GM19468 (cell line): Measurements from ENCODE around the gene C11orf91.
"Not testable (repeated sequence)": the region's sequence is repeated elsewhere in the genome, so short reads cannot be mapped to it uniquely, and the experiment has no call there.

ENCODE experiments used
- ATAC-seq: cut with Tn5 transposase; IDR thresholded peaks from one replicate; pipeline ENCODE4 v1.9.1; 2021; ENCODE audit warnings: mild to moderate bottlenecking, moderate library complexity, moderate number of reproducible peaks; ENCODE audit not compliant: unreplicated experiment; ENCODE audit errors: extremely low read depth

Gene C11orf91

GRCh38 chr11:33700502-33701271 is at the start of gene C11orf91:
Gene C11orf91, minus strand, starts transcription at chr11:33700826. Its CDS starts 86 bp downstream, at chr11:33700740.
- peak; percentile 62 for ATAC-seq

DNA sequence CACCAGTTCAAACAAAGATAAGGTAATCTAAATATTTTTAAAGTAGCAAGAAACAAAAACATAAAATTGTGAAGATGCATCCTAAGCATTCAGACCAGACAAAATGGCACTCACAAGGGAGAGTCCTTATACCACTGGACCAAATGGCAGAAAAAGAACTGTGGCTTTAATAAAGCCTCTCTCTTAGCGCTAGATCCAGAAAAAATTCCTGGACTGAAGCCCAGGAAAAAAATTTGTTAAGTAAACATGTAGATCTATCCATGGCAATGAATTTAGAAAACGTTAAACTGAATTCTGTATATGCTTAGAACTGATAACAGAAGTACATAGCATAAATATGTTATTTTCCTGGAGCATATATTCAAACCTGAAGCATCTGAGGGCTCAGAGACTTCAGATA is 47.4 kb upstream of the C11orf91 start:
- no peak for ATAC-seq

- no peak for ATAC-seq
These were observed 42.7 kb upstream of the C11orf91 start for GRCh38 chr11:33743291-33743690.

DNA sequence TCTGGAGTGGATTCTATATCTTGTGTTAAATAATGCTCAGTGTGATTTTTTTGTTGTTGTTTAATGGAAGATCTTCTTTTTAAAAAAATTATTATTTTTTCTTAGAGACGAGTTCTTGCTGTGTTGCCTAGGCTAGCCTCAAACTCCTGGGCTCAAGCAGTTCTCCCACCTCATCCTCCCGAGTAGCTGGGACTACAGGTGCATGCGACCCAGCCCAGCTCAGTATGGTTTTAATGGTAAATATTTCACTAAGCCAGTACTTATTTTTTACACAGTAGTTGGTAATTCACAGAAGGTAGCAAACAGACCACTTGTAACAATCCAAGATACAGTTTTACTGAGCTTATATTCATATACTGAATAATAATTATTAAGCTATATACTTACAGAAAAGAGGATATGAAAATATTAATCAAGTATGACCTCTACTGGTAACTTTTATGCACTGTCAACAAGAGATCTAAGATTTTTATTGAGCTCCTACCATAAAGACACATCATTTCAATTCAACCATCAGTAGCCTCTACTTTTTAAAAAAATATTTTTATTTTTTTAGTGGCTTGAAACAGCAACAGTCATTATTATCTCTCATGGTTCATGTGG is 41.7 kb upstream of the C11orf91 start:
- ATAC-seq, result no peak

DNA sequence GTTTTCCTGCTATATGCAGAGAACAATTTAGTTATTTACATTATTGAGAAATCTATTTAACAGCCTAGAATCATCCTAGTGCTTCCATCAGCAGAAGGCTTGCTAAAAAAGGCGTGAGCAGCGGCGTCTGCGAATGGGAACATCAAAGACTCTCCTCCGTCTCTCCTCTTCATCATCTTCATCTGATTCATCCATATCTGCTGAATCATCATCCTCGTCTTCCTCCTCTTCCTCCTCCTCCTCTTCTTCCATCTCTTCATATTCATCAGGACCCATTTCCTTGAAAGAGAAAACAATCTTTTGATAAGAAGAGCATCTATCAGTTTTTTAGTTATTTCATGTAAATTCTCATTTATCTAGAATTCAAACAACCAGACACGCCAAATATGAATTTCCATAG is 41.2 kb upstream of the C11orf91 start:
- ATAC-seq, result no peak

- no peak for ATAC-seq
These were observed 36.8 kb upstream of the C11orf91 start for GRCh38 chr11:33737362-33737821.

GRCh38 chr11:33736148-33736812 is 35.7 kb upstream of the C11orf91 start, which contains the start of gene CD59:
Gene CD59, minus strand, starts transcription at chr11:33736423. Its CDS starts 13,978 bp downstream, at chr11:33722445.
- peak; percentile 30 for ATAC-seq

DNA sequence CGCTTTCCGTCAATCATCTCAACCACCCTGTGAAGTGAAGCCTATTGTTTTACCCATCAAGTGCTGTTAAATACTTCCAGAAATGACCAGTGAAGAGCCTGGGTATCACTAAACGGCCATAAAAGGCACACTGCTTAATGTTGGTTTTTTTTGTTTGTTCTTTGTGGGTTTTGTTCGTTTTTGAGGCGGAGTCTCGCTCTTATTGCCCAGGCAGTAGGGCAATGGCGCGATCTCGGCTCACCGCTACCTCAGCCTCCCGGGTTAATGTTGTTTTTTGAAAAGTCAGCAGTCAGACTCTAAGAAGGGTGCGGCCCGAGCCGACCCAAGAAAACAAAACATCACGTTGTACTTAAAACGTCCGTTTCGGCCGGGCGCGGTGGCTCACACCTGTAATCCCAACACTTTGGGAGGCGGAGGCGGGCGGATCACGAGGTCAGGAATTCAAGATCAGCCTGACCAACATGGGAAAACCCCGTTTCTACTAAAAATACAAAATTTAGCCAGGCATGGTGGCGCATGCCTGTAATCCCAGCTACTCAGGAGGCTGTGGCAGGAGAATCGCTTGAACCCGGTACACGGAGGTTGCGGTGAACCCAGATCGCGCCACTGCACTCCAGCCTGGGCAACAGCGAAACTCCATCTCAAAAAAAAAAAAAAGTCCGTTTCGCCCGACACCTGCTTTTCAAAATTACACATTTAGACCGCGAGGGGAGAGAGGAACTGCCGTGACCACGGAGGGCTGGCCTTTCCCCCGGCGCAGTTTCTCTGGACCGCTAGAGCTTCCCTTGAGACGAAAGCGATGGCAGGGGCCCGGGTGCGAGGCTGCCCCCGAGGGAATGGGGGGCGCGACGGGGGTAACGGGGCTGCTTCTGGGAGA is 34.9 kb upstream of the C11orf91 start:
- ATAC-seq, result no peak

GRCh38 chr11:33734441-33735270 is 34.0 kb upstream of the C11orf91 start:
- ATAC-seq, result no peak

DNA sequence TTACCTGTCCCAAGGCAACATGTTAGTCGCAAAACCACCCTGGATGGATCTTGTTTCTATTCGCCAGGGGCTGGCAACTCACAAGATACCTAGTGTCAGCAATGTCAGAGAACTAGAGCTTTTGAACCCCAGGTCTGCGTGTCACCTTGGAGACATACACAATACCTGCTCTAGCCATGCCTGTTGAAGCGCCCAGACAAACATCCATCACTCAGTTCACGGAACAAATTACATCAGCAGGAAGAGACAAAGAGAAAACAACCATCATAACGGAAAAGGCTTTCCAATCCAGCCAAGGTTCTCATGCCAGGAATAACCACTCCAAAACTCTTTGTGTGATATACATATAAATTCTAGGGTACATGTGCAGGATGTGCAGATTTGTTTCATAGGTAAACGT is 33.4 kb upstream of the C11orf91 start:
- no peak for ATAC-seq

GRCh38 chr11:33731723-33732531 is 31.3 kb upstream of the C11orf91 start:
- no peak for ATAC-seq

- no peak for ATAC-seq
These were observed 30.1 kb upstream of the C11orf91 start for GRCh38 chr11:33730716-33731115.

GRCh38 chr11:33729072-33729664 is 28.5 kb upstream of the C11orf91 start:
- ATAC-seq, result not testable (repeated sequence)

- ATAC-seq, result not testable (repeated sequence)
These were observed 26.9 kb upstream of the C11orf91 start for GRCh38 chr11:33727539-33727938.

- no peak for ATAC-seq
These were observed 24.9 kb upstream of the C11orf91 start for GRCh38 chr11:33725496-33725895.

- no peak for ATAC-seq
These were observed 24.0 kb upstream of the C11orf91 start for GRCh38 chr11:33724644-33725035.

DNA sequence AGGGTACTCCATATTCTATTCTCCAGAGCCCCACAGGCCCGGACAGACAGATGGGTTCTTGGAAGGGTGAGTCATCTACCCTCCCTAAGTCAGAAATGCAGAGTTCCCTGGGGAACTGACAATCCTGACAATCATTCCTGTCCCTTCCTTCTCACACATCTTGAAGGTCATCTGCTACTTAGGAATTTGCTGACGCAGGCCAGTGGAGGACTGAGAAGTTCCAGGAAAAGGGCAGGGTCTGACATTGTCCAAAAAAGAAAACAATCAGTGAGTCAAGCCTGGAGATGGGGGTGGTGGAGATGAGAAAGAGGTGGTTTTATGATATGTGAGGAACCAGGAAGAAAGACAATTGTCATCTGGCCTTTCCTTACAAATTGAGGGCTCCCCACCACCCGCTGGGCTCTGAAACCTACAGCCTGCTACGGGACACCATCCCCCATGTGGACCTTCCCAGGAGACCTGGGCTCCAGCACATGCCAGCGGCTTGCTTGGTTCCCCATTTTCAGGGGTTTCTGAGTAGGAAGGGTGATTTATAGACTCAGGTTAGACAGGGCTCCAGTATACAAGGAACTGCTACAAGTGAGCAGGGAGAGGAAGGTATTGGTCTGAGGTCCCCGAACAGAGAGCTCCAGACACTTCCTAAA is 22.7 kb upstream of the C11orf91 start:
- ATAC-seq, result no peak
